NCI-H128 (cell line): ENCODE results near the gene FBXO10.

Experiments used
- DNase-seq: peaks from one replicate; lab custom pipeline; 2025; ENCODE audit not compliant: unreplicated experiment; lab: John Stamatoyannopoulos, UW

The FBXO10 gene

GRCh38 chr9:37554318-37554717 is 21.9 kb downstream of the FBXO10 start:
- no peak for DNase-seq

DNA sequence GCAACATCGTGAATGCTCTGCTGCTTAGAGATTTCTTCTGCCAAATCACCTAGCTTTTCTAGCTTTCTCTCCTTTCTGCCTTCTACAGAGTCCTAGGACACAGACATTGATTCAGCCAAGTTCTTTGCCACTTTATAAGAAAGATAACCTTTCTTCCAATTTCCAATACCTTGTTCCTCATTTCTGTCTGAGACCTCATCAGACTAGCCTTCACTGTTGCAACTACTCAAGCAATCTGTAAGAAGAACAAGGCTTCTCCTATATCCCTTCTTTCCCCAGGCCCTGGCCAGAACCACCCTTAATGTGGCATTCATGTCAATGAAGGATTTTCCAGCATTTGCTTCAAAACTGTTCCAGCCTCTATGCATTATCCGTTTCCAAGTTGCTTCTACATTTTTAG is 24.3 kb downstream of the FBXO10 start:
- DNase-seq: no peak

- DNase-seq: no peak
Observed at GRCh38 chr9:37551468-37551867, 24.7 kb downstream of the FBXO10 start.

- no peak for DNase-seq
Observed at GRCh38 chr9:37550781-37551180, 25.4 kb downstream of the FBXO10 start.

DNA sequence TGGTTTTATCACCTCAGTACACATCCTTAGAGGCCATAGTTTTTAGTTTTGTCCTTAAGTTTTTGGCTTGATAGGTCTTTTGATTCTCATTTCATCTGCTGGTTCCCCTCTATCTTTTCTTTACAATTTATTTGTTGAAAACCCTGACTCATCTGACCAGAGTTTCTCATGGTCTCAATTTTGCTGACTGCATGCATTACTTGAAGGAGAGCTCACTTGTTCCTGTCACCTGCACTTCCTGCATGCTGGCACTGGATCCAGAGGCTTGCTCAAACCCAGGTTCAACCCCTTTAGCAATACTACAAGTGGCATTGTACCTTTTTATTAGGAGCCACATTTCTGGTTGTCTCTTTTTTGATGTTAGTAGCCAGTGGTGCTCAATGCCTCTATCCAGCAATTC is 26.7 kb downstream of the FBXO10 start:
- DNase-seq: no peak

DNA sequence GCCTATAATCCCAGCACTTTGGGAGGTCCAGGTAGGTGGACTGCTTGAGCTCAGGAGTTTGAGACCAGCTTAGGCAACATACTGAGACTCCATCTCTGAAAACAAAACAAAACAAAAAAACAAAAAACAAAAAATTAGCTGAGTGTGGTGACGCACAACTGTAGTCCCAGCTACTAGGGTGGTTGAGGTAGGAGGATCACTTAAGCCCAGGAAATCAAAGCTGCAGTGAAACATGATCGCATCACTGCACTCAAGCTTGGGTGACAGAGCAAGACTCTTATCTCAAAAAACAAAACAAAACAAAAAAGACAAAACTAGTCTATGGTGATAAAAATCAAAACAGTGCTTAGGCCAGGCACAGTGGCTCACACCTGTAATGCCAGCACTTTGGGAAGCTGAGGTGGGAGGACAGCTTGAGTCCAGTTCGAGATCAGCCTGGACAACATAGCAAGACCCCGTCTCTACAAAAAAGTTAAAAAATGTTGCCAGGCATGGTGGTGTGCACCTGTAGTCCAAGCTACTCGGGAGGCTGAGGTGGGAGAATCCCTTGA is 28.8 kb downstream of the FBXO10 start:
- DNase-seq: no peak

DNA sequence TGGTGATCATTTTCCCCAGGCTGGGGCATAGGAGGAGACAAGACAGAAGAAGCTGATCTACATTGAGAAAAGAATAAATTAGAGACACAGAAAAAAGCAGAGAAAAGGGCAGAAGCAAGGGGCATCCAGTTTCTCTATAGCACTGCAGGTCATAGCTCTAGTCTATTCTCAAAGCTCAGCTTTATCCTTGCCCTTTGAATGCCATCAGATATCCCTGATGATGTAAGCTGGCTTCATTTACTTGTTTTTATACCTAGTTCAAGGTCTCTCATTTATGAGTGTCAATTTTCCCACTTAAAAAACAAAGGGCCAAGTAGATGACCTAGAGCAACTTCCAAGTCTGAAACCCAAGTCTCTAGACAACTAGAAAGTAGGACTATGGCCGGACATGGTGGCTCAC is 32.7 kb downstream of the FBXO10 start:
- DNase-seq: no peak

- DNase-seq: no peak
Observed at GRCh38 chr9:37542895-37543294, 33.3 kb downstream of the FBXO10 start.

GRCh38 chr9:37542488-37542887 is 33.7 kb downstream of the FBXO10 start:
- DNase-seq: no peak

GRCh38 chr9:37541465-37541864 is 34.7 kb downstream of the FBXO10 start:
- DNase-seq: no peak

DNA sequence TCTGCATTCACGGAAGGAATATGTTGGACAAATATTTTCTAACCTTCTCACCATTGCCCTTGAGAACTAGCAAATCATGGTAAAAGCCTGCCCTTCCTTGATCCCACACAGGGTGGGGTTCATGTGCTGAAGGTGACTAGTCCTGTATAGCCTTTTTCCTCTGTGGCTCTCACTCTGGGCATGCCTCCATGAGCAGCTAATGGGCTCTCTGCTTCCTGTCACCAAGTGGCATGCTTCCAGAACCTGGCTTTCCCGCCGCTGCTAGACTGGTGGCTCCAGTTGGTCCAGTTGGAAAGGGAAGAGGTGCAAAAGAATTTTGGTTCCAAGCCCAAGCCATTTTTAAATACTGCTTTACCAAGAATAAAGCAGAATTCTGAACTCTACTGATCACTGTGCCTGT is 35.5 kb downstream of the FBXO10 start:
- no peak for DNase-seq

DNA sequence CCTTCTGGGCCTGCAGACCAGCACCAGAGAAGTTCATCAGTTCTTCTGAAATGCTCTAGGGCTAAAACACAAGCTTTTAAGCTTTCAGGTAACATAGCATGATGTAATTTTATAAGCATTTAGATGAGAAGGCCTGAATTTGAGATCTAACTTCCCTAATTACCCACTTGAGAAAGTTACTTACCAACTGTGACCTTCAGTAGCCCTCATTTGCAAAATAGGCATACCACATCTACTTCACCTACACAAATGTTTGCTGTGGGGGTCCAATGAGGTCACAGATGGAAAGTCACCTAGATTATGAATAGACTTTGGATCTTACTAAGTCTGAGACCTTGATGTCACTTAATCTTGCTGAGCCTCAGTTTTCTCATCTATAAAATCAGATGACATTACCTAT is 36.5 kb downstream of the FBXO10 start:
- no peak for DNase-seq

DNA sequence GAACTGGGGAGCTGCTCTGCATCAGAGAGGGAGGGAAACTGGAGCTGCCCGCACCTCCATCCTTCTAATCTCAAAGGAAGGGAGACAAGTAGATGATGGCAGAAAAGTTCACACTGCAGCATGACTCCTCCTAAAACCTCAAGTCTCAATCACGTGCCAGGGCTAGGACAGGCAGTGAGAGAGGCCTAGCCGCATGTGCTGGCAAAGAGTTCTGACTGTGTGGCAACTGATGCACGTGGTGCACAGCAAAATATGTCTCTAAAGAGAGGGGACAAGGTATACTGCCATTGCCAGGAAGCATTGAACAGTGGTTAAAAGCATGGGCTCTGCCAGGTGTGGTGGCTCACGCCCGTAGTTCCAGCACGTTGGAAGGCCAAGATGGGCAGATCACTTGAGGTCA is 38.1 kb downstream of the FBXO10 start:
- no peak for DNase-seq

DNA sequence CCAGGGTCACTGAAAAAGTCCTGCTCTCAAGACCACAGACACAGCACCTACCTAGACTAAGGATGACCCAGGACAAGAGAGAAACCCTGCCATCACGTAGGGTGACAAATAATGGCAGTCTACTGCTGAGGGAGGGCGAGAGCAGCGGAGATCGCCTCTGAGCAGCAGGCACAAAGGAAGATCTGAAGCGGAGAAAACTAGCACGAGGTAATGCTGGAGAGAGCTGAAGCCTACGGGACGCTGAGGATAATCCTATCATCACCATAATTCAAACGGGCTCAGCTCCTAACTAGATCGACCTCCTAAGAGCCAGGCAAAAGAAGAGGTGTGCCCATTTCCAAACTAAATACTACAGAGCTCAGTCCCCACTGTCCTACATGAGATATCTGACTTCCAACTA is 41.3 kb downstream of the FBXO10 start:
- no peak for DNase-seq

DNA sequence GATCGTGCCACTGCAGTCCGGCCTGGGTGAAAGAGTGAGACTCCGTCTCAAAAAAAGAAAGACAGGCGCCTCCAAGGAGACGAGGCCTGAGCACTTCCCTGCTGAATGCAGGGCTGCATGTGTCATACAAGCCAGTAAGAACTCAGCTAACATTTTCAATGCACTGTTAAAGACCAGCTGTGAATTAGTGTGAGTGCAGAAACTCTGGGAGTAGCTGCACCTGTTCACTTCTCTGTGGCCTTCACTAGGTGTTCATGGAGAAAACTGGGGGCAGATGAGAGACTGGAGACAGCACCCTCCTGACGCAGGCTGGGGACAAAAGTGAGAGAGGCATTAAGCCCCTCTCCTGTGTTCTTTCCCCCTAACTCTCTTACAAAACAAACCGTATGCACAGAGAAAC is 41.8 kb downstream of the FBXO10 start:
- no peak for DNase-seq

- DNase-seq: no peak
Observed at GRCh38 chr9:37531699-37532098, 44.5 kb downstream of the FBXO10 start.

DNA sequence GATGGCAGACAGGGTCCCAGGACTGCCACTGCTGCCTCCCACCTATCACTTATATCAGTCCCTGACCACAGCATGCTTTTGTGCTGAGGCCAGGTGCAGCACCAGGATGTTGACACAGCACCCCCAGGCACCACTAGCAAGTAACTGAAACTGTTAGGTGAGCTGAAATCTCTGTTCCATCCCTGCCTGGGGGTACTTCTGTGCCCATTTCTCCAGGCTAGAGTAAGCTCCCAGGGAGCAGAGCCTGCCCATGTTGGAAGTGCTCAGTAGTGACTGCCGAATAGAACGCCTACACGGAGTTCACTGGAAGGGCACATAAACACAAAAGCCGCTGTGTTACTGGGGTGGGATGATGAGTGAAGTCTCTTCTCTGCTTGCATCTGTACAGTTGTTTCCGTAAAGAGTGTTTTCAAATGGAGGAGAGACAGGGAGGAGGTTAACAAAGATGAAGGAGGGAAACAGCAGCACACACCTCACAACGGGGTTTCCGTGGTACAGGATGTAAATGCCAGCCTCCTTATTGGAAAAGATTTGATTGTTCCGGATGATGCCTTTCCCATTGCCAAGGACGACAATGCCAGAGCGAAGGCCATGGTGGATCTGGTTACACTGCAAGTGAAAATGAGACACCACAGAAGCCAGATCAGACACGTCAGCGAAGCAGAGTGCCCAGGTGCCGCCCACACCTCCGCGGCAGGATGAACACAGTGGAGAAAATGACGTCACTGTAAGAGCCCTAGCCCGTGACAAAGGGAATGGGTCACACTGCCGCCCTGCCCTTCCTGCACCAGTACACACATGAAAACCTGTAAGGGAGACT is 47.3 kb downstream of the FBXO10 start:
- DNase-seq: peak; percentile 16

GRCh38 chr9:37523916-37524315 is 52.3 kb downstream of the FBXO10 start:
- no peak for DNase-seq

DNA sequence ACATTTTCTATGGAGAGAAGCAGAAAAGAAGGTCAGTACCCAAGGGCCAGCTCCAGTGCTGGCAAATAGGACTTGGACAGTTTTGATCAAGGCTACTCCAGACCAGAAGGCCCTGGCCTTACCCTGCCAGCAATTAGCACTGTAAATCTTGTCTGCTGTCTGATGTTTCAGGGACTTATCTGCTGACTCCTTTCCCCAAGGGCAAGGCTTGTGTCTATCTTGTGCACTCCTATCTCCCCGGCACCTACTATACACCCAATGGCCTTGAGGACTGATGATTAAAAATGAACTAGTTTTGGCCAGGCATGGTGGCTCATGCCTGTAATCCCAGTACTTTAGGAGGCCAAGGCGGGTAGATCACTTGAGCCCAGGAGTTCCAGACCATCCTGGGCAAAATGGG is 53.2 kb downstream of the FBXO10 start:
- no peak for DNase-seq

DNA sequence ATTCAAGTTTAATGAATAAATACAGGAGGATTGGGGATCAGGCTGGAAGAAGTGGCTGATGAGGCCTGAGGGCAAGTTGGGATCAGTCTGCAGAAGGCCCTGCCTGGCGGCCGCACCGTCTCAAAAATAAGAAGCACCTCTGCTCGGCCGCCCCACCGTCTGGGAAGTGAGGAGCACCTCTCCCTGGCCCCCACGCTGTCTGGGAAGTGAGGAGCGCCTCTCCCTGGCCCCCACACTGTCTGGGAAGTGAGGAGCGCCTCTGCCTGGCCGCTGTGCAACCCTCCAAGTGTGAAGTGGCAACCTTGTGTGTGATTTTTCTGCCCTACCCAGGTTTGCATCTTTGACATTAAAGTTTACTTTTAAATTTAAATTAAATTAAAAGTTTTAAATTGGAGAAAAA is 55.1 kb downstream of the FBXO10 start:
- no peak for DNase-seq

DNA sequence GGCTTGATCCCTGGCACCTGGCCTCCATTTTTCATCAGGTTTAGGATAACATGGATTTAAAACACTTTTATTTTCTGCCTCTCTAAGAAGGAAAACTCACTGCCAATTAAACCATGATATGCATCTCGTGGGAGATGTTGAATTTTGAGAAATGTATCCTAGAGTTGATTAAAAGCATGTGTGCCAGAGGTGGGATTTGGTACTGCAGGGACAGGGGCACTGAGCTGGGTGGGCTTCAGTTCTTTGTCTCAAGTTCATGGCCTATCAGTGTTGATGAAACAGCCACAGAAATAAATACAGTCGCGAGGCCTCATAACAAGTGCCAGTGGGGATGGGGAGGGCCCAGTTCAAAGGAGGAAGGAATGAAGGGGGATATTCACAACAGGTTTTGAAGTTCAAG is 55.5 kb downstream of the FBXO10 start:
- DNase-seq: no peak

GRCh38 chr9:37517923-37518322 is 58.3 kb downstream of the FBXO10 start:
- no peak for DNase-seq
